GM12801 (cell line): ENCODE data around the gene RASGRP3.

ENCODE experiments used
- TF ChIP-seq, protein P1 (sequence below): IDR thresholded peaks from one replicate; pipeline ENCODE4 v1.5.1; 2011; ENCODE audit warnings: control low read depth; ENCODE audit not compliant: insufficient read length; ENCODE audit errors: extremely low read depth

The RASGRP3 gene

DNA sequence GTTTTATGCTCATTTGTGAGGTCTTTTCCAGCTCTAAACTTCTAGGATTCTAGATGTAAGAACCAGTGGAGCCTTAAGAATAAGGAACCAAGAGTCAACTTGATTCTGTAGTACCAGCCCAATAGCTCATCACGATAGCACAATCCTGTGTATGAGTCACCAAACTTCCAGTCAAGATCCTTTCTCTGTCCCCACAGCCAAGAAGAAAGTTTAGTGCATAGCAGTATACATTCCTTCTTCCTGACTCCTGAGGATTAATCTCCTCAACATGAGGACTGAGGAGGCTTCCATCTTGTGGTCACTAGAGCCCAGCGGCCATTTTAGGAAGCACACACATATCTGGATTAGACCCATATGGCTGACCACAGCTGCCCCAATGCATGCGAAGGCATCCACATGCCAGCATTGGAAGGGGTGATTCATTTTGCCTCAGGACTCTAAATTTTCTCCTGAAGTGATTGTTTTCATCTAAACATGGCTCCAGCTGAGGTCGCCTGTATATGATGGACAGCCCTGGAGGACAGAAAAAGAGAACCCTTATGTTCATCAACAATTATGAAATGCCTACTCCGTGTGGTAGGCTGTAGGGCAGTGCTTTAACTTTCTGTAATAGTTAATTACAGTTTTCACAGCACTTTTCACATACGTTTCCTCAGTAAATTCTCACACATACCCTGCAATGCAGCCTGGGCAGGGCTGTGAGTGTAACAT, 53.5 kb downstream of the RASGRP3 start:
- TF ChIP-seq, protein P1, sequence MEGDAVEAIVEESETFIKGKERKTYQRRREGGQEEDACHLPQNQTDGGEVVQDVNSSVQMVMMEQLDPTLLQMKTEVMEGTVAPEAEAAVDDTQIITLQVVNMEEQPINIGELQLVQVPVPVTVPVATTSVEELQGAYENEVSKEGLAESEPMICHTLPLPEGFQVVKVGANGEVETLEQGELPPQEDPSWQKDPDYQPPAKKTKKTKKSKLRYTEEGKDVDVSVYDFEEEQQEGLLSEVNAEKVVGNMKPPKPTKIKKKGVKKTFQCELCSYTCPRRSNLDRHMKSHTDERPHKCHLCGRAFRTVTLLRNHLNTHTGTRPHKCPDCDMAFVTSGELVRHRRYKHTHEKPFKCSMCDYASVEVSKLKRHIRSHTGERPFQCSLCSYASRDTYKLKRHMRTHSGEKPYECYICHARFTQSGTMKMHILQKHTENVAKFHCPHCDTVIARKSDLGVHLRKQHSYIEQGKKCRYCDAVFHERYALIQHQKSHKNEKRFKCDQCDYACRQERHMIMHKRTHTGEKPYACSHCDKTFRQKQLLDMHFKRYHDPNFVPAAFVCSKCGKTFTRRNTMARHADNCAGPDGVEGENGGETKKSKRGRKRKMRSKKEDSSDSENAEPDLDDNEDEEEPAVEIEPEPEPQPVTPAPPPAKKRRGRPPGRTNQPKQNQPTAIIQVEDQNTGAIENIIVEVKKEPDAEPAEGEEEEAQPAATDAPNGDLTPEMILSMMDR, result no peak

DNA sequence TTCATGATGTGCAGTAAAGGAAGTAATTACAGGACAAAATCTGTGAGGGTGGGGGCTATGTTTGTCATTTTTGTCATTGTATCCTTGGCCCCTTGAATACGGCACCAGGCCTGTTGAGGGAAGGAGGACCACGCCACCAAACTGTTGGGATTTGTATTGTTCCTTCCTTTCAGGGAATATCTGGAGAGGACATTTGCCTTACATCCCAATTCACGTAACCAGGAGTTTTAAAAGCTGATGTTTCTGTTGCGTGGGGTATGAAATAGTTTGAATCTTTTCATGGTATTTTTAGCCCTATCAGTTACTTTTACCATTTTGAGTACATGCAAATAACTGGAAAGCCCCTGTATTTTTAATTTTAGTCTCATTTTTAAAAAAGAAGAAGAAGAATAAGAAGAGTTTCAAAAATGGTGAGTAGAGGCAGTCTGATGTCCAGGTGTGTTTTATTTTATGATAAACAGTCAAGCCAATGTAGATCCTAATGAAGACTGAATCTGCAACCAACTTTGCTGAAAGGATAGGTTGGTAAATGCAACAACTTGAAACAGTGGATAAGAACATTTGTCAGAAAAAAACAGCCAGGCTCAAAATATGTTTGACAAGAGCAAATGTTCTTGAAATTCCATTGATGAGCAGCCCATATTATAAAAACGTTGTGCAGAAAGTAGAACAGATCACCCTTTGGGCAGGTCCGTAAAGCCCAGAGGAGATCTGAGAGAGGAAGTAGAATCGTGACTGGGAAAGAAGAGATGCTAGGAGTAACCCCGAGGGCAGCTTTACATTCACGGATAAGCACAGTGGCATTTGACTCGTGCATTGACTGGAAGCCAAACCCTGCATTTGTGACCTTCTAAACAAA, 54.5 kb downstream of the RASGRP3 start:
- TF ChIP-seq, protein P1, result no peak

DNA sequence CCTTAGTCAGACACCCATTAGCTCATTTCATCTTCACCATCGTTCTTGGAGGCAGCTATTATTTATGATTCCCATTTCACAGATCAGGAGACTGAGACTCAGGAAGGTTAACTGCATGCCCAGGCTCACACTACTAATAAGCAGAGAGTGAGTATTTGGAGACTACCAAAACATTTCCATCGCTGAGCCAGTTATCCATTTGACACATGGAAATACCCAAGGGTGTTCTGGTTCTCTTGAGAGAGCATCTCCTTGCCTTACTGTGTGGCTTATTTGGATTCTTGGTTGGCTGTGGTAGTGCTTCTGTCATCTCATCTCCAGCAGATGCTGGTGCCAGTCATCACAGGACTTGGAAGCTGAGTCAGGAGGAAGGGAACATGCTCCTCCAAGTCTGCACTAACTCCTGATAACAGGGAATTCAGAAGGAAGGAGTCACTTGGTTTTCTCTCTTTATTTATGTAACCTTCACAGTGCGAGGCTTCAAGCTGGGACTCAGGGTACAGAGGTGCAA, 55.2 kb downstream of the RASGRP3 start:
- TF ChIP-seq, protein P1, result no peak

DNA sequence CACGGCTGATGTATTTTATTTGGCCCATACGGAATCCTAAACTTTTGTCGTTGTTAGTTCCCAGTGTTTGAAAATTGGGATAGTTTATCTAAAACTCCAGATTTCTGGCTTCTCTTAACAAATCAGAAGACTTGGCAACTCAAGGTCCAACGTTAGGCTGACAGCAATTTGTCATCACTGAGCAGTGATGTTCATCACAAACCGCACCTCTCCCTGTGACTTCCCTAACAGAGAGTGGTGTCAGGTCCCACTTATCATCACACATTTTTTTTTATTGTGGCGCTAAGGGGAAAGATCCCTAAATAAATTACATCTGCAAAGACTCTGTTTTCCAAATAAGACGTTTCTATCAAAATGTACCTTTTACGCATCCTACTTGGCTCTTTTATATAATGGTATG, 55.7 kb downstream of the RASGRP3 start:
- TF ChIP-seq, protein P1, result no peak

DNA sequence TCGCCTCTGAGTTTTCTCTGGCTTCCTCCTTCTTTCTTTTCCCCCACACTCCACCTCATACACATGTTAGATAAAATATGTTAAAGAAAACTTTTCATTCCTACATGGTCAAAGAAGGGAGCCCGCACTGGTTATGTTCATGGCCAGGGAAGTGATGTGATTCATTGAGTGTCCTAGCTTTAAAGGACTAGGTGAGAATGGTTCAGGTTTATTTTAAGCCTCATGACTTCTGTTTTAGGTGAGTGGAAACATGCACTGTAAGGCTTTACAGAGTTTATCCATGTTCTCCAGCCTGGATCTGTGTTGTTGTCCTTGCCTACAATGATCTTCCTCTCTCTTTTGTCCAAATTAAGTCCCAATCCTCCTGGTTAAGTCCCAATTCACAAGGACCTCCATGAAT, 56.5 kb downstream of the RASGRP3 start:
- TF ChIP-seq, protein P1, result no peak

DNA sequence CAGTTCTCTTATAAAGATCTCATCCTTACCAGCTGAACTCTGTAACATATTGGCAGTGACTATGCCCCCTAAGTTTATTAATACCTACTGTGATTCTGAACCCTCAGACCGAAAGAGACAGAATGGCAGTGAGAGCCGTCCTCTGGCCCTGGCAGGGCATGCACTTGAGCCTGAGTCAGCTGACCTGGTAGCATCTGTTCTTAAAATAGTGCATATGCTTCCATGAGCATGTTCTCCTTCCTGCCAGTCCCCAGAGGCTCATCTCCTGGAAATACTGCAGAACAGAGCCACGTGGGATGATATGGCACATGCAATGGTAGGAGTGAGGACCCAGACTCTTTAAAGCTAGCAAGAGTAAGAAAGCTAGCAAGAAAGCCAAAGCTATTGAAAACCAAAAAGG, 59.0 kb downstream of the RASGRP3 start:
- TF ChIP-seq, protein P1, result no peak

DNA sequence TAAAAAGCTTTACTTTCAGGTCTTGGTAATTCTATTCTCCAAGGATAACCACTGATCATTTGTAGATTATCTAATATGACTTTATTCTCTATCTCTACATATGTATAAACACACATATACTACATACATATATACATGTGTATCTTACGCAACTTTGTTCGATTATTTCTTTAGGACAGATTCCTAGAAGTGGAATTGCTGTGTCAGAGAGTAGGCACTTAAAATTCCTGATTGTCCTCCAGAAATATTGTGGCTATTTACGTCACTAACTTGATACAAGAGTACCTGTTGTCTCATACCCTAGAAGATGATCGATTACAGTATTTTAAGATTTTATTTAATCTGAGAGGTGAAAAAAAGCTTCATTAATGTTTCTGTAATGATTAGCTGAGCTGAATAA, 64.8 kb downstream of the RASGRP3 start:
- TF ChIP-seq, protein P1, result no peak
